GM10266 (cell line): ENCODE data around the gene MTR.

Experiments
- DNase-seq: peaks from one replicate; pipeline ENCODE4 v3.0.0; 2012; ENCODE audit errors: extremely low spot score
- TF ChIP-seq, protein P1 (sequence below): IDR thresholded peaks from 2 replicates; pipeline ENCODE4 v1.5.1; 2012; ENCODE audit warnings: mild to moderate bottlenecking, low read depth; ENCODE audit not compliant: control insufficient read depth, insufficient read depth; ENCODE audit errors: missing control alignments

MTR gene

DNA sequence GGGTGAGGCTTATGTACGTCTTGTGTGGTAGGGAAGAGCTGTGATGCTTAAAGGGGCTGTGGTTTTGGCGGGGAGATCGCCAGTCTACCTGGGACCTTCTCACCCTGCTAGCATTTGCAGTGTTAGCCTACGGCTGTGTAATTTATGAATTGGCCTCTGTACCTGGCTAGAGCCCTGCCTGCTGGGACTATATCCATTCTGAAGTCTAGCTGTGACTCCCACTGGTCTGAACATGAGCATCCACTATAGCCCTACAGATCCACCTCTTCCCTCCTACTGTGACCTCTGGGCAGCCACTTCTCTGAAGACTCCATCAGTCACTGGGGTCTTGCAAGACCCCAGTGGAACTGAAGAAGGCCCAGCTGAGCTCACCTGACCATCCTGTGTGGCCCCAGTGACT lies 135.4 kb downstream of the MTR start:
- TF ChIP-seq, protein P1, sequence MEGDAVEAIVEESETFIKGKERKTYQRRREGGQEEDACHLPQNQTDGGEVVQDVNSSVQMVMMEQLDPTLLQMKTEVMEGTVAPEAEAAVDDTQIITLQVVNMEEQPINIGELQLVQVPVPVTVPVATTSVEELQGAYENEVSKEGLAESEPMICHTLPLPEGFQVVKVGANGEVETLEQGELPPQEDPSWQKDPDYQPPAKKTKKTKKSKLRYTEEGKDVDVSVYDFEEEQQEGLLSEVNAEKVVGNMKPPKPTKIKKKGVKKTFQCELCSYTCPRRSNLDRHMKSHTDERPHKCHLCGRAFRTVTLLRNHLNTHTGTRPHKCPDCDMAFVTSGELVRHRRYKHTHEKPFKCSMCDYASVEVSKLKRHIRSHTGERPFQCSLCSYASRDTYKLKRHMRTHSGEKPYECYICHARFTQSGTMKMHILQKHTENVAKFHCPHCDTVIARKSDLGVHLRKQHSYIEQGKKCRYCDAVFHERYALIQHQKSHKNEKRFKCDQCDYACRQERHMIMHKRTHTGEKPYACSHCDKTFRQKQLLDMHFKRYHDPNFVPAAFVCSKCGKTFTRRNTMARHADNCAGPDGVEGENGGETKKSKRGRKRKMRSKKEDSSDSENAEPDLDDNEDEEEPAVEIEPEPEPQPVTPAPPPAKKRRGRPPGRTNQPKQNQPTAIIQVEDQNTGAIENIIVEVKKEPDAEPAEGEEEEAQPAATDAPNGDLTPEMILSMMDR = no peak
- no peak for DNase-seq

DNA sequence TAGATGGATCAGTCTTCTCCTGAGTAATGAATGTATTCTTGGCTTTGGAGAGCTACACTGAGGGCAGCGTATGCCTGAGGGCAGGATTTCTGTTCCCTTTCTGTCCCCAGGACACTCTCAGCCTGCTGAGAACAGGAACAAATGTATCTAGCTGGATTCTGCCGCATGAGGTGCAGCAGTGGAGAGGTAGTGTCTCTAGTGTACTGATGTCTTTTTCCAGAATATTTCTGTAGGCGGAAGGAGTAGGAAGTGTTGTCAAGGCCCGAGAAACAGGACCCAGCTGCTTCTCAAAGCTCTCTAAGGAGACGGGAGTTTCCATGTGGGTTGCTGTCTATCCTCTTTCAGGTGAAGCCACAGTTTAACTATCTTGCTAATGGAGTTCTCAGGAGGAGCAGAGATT lies 143.7 kb downstream of the MTR start:
- DNase-seq = no peak

DNA sequence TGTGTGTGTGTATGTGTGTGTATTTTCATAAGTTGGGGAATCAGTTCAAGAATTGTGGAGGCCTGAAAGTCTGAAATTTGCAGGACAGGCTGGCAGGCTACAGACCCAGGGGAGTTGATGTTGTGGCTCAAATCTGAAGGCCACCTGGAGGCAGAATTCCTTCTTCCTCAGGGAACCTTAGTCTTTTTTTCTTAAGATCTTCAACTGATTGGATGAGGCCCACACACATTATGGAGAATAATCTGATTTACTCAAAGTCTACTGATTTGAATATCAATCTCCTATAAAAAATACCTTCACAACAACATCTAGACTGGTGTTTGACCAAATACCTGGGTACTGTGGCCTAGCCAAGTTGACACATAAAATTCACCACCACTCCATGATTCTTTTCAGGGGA lies 147.3 kb downstream of the MTR start:
- DNase-seq = no peak
- TF ChIP-seq, protein P1 = no peak

More for the DNA sequence above, 143.7 kb downstream of the MTR start:
- TF ChIP-seq, protein P1 = no peak

DNA sequence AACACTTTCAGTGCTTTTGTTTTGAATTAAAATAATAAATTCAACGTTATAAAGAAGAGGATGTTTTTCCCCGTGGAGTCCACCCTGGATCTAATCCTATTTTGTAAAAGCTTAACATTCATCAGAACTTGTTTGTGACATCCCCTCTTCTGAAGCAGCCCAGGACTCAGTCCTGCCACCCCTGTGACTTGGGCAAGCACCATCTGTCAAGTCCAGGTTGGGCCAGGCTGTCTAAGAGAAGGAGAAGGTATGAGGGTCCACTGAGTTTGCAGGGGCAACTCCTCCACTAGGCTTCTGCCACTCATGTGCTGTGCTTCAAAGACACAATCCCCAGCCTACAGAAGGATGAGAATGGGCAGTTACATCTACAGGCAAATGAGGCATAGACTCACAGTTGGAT lies 149.5 kb downstream of the MTR start:
- no peak for DNase-seq
- TF ChIP-seq, protein P1 = no peak

DNA sequence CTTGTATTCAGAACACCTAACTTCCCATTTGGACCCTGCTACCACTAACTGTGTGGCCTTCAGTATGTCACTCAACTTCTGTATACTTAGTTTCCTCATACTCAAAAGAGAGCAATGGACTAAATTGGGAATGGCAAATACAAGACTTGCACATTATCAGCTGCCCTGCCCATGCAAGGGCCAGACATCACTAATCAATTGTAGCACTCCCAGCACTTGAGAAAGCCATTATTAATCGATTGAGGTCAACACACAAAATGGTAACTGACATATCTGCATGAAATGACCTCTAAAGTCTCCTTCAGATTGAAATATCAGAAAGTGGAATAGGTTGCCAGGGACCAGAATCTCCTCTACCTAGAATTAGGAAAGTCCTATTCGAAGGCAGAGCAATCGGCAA lies 149.9 kb downstream of the MTR start:
- DNase-seq = no peak
- TF ChIP-seq, protein P1 = no peak

DNA sequence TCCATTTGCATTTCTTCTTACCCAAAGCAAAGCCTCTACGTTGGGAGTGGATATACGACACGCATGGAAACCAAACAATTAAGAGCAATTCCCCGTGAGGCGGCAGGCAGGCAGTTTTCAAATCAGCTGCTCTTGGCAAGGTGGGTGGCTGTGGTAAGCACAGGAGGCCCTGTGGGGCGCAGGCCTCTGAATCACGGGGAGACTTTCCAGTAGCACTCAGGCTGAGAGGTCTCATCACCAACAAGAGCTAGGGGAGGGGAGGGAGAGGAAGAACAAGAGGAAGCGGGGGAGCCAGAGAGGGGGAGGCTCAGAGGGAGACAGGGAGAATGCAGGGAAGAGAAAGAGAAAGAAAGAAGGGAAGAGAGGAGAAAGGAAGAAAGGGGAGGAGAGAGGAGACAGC lies 152.7 kb downstream of the MTR start:
- no peak for DNase-seq
- TF ChIP-seq, protein P1 = no peak

DNA sequence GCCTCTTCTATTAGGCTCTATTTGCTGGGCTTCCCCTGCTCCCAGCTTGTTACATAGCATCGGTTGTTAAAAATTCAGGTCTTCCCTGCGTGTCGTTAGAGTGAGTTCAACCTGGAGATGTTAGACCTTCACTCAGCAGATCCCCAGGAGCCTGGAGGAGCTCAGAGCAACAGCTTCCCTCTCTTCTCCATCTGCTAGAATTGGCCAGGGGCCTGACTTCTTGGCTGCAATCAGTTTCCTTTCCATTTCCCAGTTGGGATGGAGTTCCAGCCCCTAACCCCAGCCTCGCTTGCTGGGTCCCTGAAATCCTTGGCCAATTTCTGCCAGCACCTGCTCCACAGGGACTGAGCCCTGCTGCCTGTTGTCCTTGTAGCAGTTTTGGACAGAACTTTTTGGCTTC lies 153.3 kb downstream of the MTR start:
- TF ChIP-seq, protein P1 = no peak
- no peak for DNase-seq
